Breast epithelium (tissue), 3 donors: ENCODE results near the gene RPL10.

Experiments
- POLR2A ChIP-seq: fragments of 450-650 bp; IDR thresholded peaks from one replicate; pipeline ENCODE4 v1.6.1; 2016; ENCODE audit warnings: antibody characterized with exemption, mild to moderate bottlenecking, moderate library complexity
- POLR2AphosphoS5 ChIP-seq, 3 donors: sonication (generic); formaldehyde crosslinking; IDR thresholded peaks; one replicate each; pipeline ENCODE4 v1.6.1; 2017; ENCODE audit warnings: antibody characterized with exemption in 3 of 3
- TF ChIP-seq, protein P1 (sequence below), 3 donors: fragments of 450-650 bp; IDR thresholded peaks; one replicate each; pipeline ENCODE4 v1.5.1; 2016 to 2017; ENCODE audit warnings: antibody characterized with exemption in 3 of 3, mild to moderate bottlenecking in 3 of 3, moderate library complexity in 3 of 3

DNA sequence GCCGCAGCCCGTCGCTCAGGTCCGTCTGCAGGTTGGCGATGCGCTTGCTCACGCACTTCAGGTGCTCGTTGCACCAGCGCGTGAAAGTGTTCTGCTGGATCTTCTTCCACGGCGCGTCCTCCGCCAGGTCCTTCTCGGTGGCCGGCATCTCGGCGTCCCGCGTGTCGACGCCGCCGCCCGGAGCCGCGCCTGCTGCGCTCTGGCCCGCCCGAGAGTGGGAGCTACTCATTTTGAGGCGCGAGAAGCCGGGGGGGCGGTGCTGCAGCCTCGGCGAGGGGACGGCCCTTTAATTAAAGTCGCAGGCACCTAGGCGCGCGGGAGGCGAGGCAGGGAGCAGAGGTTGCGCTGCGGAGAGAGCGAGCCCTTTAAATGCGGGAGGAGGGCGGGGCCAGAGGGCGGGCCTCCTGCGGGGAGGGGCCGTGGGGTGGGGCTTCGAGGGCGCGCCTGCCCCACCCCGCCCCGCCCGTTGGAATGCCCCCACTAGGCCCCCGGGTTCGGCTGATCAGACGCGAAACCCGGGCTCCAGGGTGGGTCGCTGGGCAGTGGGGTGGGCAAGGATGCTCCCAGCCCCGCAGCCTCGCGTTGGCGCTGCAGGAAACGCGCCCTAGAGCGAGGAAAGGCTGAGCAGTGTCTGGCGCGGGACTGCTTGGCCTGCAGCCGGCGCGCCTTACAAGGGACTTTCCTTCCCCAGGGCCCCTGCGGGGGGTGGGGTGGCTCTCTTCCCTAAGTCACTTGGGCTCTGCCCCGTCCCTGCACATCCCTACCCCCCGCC lies 27.0 kb upstream of the RPL10 start:
- TF ChIP-seq, protein P1, sequence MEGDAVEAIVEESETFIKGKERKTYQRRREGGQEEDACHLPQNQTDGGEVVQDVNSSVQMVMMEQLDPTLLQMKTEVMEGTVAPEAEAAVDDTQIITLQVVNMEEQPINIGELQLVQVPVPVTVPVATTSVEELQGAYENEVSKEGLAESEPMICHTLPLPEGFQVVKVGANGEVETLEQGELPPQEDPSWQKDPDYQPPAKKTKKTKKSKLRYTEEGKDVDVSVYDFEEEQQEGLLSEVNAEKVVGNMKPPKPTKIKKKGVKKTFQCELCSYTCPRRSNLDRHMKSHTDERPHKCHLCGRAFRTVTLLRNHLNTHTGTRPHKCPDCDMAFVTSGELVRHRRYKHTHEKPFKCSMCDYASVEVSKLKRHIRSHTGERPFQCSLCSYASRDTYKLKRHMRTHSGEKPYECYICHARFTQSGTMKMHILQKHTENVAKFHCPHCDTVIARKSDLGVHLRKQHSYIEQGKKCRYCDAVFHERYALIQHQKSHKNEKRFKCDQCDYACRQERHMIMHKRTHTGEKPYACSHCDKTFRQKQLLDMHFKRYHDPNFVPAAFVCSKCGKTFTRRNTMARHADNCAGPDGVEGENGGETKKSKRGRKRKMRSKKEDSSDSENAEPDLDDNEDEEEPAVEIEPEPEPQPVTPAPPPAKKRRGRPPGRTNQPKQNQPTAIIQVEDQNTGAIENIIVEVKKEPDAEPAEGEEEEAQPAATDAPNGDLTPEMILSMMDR (IDR thresholded peaks at IDR 0.05): no peak
- peak; percentile 81 for TF ChIP-seq POLR2A
- TF ChIP-seq POLR2AphosphoS5 (IDR thresholded peaks at IDR 0.05): peak; percentile 90 to 95 (median 94)
